ENCODE results near the gene PDCD4.

Gene PDCD4

GRCh38 chr10:110947061-110947595 is 75.4 kb downstream of the PDCD4 start:
- Histone ChIP-seq H3K4me1 (ENCODE audit: control insufficient read depth, insufficient read depth, low read length) (no peaks in the 10 kb centered on the region), H3K9me3 (ENCODE audit: control insufficient read depth, insufficient read depth, low read length) (no peaks in the 10 kb centered on the region), H3K36me3 (ENCODE audit: control insufficient read depth, insufficient read depth, low read length) (no peaks in the 10 kb centered on the region), H3K27me3 (ENCODE audit: control insufficient read depth, insufficient read depth, low read length) (no peaks in the 10 kb centered on the region), H3K9ac (ENCODE audit: low read depth, low read length) (no peak overlapping the region), H3K4me3 (ENCODE audit: low read depth, low read length) (no peak overlapping the region)

Data from iPS-15b (cell line).